K562 (cell line): ENCODE measurements around the gene HDAC10. TPM values are rescaled to one million over a fixed set of nuclear protein-coding genes. Genes with fewer than 3 reads are reported as not detected.

Source experiments
- BMI1 ChIP-seq: fragments of 150-350 bp; IDR thresholded peaks from 2 replicates; pipeline ENCODE4 v1.6.1; 2014; ENCODE audit warnings: low read length
- HNRNPUL1 ChIP-seq: fragments of 200-400 bp; formaldehyde crosslinking; IDR thresholded peaks from 2 replicates; pipeline ENCODE4 v1.6.1; 2017; ENCODE audit warnings: low read length
- NONO ChIP-seq, 2 experiments: fragments of 200-400 bp in 1 of 2; fragments of 450-650 bp in 1 of 2; formaldehyde crosslinking in 1 of 2; IDR thresholded peaks; 2 replicates each; pipeline ENCODE4 v1.6.1; 2017; ENCODE audit warnings: low read depth in 2 of 2, mild to moderate bottlenecking in 2 of 2, moderate library complexity in 2 of 2, low read length in 1 of 2
- RBM34 ChIP-seq: fragments of 200-400 bp; formaldehyde crosslinking; IDR thresholded peaks from 2 replicates; pipeline ENCODE4 v1.6.1; 2018; ENCODE audit warnings: low read length, borderline replicate concordance; ENCODE audit not compliant: insufficient read depth
- SIN3A ChIP-seq, 2 experiments: fragments of 150-350 bp in 1 of 2; IDR thresholded peaks; 2 replicates each; pipeline ENCODE4 v1.6.1; 2011 to 2016; ENCODE audit warnings: borderline replicate concordance in 2 of 2, low read depth in 2 of 2, low read length in 2 of 2, mild to moderate bottlenecking in 2 of 2, moderate library complexity in 2 of 2; ENCODE audit not compliant: control insufficient read depth in 1 of 2
- SNRNP70 ChIP-seq: fragments of 200-400 bp; formaldehyde crosslinking; optimal IDR thresholded peaks from 2 replicates; pipeline ENCODE3; 2017; ENCODE audit warnings: low read depth, low read length
- ZNF384 ChIP-seq: IDR thresholded peaks from 2 replicates; pipeline ENCODE4 v1.6.1; 2012; ENCODE audit warnings: low read depth, low read length, improper control_type of control experiment
- ZNF830 ChIP-seq: fragments of 250-450 bp; sonication (Bioruptor Pico); IDR thresholded peaks from 2 replicates; pipeline ENCODE4 v1.5.0; 2021; ENCODE audit warnings: mild to moderate bottlenecking
- polyA plus RNA-seq, 8 experiments: library from polyadenylated mRNA; depleted of rRNA in 4 of 8; stranded (reverse) in 5 of 8; unstranded in 3 of 8; fragments of >200 nt; fragmentation: Nextera tagmentation in 2 of 8; fragmentation: Illumina TruSeq in 1 of 8; extraction: Ambion mirVana in 2 of 8; extraction: Trizol in 1 of 8; gene quantifications; 2 replicates each; pipeline versions ENCODE4 v1.2.1 to v1.2.3, GENCODE V29; 2011 to 2014; ENCODE audit warnings: inconsistent platforms in 1 of 8, missing spikeins in 1 of 8
- total RNA-seq, 7 experiments: library from RNA; depleted of rRNA in 6 of 7; stranded (reverse); fragments of >200 nt in 6 of 7; fragmentation: Illumina TruSeq in 2 of 7; extraction: Trizol in 2 of 7; gene quantifications; 2 replicates each; pipeline versions ENCODE4 v1.2.1 to v1.2.3, GENCODE V29; 2011 to 2021; ENCODE audit warnings: low replicate concordance in 1 of 7
- TF ChIP-seq, protein P1 (sequence below): fragments of 250-450 bp; sonication (Bioruptor Pico); IDR thresholded peaks from 2 replicates; pipeline ENCODE4 v1.9.0; 2021; ENCODE audit warnings: mild to moderate bottlenecking
- TF ChIP-seq, protein P2 (sequence below), 2 experiments: fragments of 450-650 bp; formaldehyde crosslinking in 1 of 2; IDR thresholded peaks; 2 replicates each; pipeline versions ENCODE4 v1.4.0 to v1.6.1; 2014 to 2020; ENCODE audit warnings: mild to moderate bottlenecking in 2 of 2, borderline replicate concordance in 1 of 2, low read depth in 1 of 2

Gene HDAC10
- total and polyA plus RNA-seq, 9 of the 15 experiments (the other 6 are each of a cell fraction or from before 2014, with no cell fraction given) = 0.10 to 44.2 (median 6.5) TPM

DNA sequence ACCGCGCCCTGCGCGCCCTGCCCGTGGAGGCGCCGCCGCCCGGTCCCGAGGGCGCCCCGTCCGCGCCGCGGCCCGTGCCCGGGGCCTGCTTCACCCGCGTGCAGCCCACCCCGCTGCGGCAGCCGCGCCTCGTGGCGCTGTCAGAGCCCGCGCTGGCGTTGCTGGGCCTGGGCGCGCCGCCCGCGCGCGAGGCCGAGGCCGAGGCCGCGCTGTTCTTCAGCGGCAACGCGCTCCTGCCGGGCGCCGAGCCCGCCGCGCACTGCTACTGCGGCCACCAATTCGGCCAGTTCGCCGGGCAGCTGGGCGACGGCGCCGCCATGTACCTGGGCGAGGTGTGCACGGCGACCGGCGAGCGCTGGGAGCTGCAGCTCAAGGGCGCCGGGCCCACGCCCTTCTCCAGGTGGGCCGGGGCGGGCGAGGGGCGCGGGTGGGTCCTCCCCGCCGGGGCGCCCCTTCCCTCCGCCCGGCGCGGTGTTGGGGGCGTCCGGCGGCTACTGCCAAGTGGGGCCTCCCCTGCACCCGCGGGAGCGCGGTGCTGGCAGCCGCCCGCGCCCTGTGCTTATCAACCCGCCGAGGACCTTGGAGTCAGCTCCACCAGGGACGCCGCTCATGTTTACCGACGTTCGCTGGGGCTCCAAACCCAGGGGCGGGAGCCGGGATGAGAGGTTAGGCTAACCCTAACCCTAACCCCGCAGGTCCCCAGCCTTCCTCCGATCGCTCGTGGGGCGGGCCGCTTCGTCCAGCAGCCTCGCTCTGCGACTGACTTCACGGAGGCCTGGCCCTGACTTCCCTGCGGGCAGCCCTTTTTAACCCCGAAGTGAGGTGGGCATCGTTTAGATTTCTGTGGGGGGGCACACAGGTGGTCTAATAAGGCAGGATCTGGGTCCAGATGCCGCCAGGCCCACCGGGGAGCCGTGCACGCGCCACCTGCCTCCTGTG lies 49.6 kb downstream of the HDAC10 start (continued):
- TF ChIP-seq NONO (IDR thresholded peaks at IDR 0.05; ENCODE audit: low read depth in 2 of 2, low read length in 1 of 2) (0 out of 4 replicates have a peak, but pooled peaks of 1 of the 2 experiments have one; percentile 33), RBM34 (no peak), SIN3A (IDR thresholded peaks at IDR 0.05; ENCODE audit: borderline replicate concordance in 2 of 2, control insufficient read depth in 1 of 2, low read depth in 2 of 2, low read length in 2 of 2) (peak in 1 of 2 experiments; percentile 28; a peak in 1 of 4 replicates), HNRNPUL1 (no peak), ZNF384 (no peak), BMI1 (no peak), ZNF830 (CRISPR knock-in tag) (no peak), SNRNP70 (no peak)
- TF ChIP-seq, protein P1, sequence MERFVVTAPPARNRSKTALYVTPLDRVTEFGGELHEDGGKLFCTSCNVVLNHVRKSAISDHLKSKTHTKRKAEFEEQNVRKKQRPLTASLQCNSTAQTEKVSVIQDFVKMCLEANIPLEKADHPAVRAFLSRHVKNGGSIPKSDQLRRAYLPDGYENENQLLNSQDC (CRISPR knock-in tag) = no peak
- TF ChIP-seq, protein P2, sequence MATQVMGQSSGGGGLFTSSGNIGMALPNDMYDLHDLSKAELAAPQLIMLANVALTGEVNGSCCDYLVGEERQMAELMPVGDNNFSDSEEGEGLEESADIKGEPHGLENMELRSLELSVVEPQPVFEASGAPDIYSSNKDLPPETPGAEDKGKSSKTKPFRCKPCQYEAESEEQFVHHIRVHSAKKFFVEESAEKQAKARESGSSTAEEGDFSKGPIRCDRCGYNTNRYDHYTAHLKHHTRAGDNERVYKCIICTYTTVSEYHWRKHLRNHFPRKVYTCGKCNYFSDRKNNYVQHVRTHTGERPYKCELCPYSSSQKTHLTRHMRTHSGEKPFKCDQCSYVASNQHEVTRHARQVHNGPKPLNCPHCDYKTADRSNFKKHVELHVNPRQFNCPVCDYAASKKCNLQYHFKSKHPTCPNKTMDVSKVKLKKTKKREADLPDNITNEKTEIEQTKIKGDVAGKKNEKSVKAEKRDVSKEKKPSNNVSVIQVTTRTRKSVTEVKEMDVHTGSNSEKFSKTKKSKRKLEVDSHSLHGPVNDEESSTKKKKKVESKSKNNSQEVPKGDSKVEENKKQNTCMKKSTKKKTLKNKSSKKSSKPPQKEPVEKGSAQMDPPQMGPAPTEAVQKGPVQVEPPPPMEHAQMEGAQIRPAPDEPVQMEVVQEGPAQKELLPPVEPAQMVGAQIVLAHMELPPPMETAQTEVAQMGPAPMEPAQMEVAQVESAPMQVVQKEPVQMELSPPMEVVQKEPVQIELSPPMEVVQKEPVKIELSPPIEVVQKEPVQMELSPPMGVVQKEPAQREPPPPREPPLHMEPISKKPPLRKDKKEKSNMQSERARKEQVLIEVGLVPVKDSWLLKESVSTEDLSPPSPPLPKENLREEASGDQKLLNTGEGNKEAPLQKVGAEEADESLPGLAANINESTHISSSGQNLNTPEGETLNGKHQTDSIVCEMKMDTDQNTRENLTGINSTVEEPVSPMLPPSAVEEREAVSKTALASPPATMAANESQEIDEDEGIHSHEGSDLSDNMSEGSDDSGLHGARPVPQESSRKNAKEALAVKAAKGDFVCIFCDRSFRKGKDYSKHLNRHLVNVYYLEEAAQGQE (IDR thresholded peaks at IDR 0.05; ENCODE audit: borderline replicate concordance) = no peak
- TF ChIP-seq, protein P2 (CRISPR knock-in tag; IDR thresholded peaks at IDR 0.05; ENCODE audit: low read depth) = no peak
